GM19193 (cell line): Measurements from ENCODE around the gene TMEM14B.

Experiments used
- POLR2A ChIP-seq: IDR thresholded peaks from 4 replicates; pipeline ENCODE4 v1.6.1; 2011; ENCODE audit not compliant: insufficient read depth, insufficient read length; ENCODE audit errors: extremely low read depth

The TMEM14B gene

GRCh38 chr6:10740061-10740460 is 7.5 kb upstream of the TMEM14B start:
- TF ChIP-seq POLR2A = no peak

DNA sequence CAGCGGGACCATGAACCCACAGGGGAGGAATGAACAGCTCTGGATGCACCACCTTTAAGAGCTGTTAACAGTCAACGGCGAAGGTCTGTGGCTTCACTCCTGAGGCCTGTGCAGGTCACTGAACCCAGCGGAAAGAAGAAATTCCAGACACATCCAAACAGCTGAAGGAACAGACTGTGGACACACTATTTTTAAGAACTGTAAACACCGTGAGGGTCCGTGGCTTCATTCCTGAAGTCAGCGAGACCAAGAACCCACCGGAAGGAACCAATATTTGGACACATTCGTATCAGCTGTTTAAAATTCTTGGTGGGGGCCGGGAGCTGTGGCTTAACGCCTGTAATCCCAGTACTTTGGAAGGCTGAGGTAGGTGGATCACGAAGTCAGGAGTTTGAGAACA is 5.4 kb upstream of the TMEM14B start:
- no peak for TF ChIP-seq POLR2A

DNA sequence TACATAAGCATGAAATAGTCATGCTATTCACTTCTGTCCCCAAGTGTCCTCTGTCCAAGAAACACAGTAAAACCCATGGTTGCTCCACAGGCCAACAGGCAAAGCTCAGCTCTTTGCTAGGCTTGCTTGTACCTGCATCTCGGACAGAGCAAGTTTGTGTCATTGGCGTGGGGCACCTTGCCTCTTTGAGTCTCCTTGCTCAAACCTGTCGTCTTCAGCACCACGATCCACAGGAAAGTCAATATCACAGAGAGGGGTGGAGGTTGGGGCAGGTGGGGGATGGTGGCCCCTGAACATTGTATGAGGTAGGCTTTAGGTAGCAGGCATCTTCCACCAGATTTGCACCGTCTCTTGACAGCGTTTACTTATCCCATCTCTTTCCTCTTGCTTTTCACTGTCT is 4.1 kb upstream of the TMEM14B start:
- TF ChIP-seq POLR2A = no peak

- no peak for TF ChIP-seq POLR2A
Measured at GRCh38 chr6:10745116-10745515, 2.5 kb upstream of the TMEM14B start.

DNA sequence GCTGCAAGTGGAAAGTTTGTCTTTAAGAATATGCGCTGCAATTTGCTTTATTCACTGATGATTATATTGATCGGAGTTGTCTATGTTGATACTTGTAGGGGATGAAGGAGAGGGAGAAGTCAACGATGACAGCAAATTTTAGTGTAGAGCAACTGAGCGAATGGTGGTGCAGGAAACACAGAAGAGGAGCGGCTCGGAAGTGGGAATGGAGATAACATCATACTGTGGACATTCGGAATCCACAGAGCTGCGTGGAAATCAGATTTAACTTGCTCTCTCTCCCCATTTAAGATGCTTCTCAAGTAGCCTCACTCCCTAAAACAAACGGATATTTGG is 722 bp upstream of the TMEM14B start:
- no peak for TF ChIP-seq POLR2A

DNA sequence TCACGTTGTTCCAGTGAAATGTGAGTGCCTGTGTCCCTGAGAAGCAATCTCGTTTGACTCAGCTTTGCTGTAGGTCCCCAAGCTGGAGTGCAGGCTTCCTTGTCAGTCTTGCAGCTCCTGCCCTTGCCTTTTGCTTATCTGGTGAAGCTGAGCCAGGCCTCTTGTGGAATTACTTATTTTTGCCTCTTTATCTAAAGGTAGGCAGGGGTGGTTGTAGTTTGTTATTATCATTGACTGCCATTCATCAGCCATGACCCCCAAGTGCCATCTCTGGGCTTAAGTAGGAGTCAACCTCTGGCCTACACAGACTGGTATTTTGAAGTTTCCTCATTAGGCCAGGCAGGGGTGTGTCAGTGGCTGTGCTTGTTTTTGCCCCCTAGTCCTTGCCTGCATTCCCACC is 2.1 kb downstream of the TMEM14B start:
- TF ChIP-seq POLR2A = no peak

GRCh38 chr6:10756085-10756484 is 8.5 kb downstream of the TMEM14B start:
- no peak for TF ChIP-seq POLR2A

- no peak for TF ChIP-seq POLR2A
Measured at GRCh38 chr6:10759312-10759839, 11.8 kb downstream of the TMEM14B start.

DNA sequence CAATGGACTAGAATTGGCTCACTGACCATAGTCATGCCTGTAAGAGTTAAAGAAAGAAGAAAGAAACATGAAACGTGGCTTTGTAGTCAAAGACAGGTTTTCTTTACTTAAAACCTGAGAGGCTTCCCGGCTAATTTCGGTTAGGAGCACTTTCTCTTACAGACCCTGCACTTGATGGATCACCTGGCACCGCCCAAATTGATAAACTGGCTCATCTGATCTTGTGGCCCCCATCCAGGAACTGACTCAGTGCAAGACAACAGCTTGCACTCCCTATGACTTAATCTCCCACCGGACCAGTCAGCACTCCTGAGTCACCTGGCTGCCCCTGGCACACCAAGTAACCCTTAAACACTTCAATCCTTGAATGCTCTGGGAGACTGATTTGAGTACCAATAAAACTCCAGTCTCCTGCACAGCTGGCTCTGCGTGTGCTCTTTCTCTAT is 12.3 kb downstream of the TMEM14B start:
- TF ChIP-seq POLR2A = no peak

DNA sequence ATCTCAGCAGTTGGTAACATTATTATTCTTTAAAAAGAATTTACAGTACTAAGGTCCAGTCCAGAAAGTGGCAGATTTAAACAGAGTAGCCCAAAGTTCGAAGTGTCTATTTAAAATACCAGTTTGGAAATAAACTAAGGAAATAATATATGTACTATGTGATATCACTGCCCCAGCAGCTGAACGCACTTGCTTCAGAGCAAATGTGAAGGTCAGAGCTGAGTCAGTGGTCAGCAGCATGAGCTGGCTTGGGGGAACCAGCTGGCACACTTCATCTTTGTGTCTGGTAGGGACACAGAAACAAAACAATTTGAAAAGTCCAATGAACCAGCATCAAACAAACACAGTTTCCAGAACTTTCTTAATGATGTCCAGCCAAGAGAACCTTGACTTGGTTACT is 15.4 kb downstream of the TMEM14B start:
- no peak for TF ChIP-seq POLR2A

DNA sequence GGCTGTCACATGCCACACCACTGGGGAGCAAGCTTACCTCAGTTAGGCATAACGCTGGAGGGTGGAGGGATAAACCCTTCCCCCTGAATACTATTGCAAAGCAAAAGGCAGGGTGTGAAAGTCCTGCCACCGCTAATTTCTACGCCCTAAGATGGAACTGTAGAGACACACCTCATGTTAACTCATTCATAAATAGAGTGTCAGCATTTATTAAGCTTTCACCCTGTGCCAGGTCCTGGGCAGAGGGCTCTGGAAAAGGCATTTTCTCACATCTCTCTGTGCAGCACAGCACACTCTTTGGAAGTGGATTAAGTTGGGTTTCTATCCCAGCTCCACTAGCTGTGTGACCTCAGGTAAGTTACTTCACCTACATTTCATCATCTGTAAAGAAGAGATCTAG is 21.8 kb downstream of the TMEM14B start:
- TF ChIP-seq POLR2A = no peak

DNA sequence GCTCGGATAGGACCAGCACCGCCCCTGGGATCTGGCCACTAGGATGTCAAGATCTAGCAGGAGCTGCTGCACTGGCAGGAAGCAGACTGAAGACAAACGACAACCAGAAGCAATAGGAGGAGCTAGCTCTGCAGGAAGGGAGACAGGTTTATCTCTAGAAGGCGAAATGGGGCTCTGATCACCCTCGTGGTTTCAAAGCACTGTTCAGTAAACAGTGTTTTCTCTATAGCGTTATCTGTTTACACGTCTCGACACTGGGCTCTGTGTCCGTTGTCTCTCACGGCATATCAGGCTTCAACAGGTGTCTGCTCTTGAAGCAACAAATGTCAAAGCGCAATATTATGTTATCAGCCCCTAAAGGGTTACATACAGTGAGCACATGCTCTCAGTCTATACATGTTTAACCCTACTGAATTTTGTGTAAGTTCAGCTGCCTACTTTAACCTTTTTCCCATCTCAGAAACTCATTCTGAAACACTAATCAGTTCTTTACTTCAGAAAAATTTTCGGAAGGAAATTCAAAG is 23.8 kb downstream of the TMEM14B start:
- no peak for TF ChIP-seq POLR2A

DNA sequence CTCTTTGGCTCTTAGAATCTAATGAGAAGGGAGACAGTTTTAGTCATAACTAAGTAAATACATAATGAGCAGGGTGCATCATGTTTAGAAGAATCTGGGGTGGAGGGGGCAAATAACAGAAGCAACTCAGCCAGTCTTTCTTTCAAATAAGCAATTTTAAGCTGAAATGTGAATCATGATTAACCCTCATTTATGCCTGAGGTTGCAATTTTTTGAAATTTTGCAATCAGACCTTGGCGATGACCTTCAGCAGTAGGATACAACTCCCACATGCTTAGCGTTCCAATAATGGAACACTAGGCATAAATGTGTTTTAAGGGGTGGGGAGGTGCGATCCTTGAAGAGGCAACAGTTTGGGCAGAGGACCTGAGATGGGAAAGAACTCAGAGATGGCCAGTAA is 30.6 kb downstream of the TMEM14B start:
- TF ChIP-seq POLR2A = no peak

- no peak for TF ChIP-seq POLR2A
Measured at GRCh38 chr6:10779076-10779475, 31.5 kb downstream of the TMEM14B start.

- no peak for TF ChIP-seq POLR2A
Measured at GRCh38 chr6:10791673-10792072, 44.1 kb downstream of the TMEM14B start.

- TF ChIP-seq POLR2A = no peak
Measured at GRCh38 chr6:10792101-10792500, 44.5 kb downstream of the TMEM14B start.

DNA sequence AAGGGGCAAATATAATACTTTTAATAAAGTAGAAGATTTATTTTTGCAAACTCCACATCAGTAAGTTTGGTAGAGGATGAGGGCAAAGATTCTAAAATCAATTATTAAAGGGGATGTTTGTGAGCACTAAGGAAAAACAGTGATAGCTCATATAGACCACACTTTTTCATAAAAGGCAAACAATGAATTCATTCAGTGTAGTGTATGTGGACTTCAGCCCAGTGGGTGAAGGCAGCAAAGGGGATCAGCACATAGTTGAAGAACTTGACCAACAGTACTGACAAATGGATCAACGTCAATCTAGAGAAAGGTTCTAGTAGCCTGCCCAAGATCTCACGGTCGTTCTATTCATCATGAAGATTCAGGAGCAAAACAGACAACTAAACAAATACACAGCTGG is 45.4 kb downstream of the TMEM14B start:
- no peak for TF ChIP-seq POLR2A
